Activated CD4-positive, alpha-beta T cell treated with anti-CD3 and anti-CD28 coated beads, Interleukin-2, amount 10 ng/mL, durations not matched to agents 7 days and 5 days (primary cell): Measurements from ENCODE around the gene SLAMF9. TPM values are rescaled to one million over a fixed set of nuclear protein-coding genes. Genes with fewer than 3 reads are reported as not detected.

Source experiments
- CTCF ChIA-PET: fragments of 350-600 bp; sonication (Branson Sonifier 250); formaldehyde crosslinking; loops from one replicate; lab custom pipeline; 2021; ENCODE audit warnings: antibody characterized with exemption; lab: Charles Lee
- POLR2A ChIA-PET: fragments of 350-600 bp; sonication (Branson Sonifier 250); formaldehyde crosslinking; loops from one replicate; lab custom pipeline; 2021; ENCODE audit warnings: antibody characterized with exemption; lab: Charles Lee
- DNase-seq: peaks from one replicate; pipeline ENCODE4 v3.0.0-alpha.2; 2020
- H3K27ac Mint-ChIP-seq: one replicate; pipeline ENCODE4 v1.8.0; 2021; ENCODE audit warnings: mild to moderate bottlenecking, moderate library complexity, mixed read lengths
- H3K27me3 Mint-ChIP-seq: one replicate; pipeline ENCODE4 v1.8.0; 2021; ENCODE audit warnings: mixed read lengths
- H3K36me3 Mint-ChIP-seq: one replicate; pipeline ENCODE4 v1.8.0; 2021; ENCODE audit warnings: low read depth, mixed read lengths
- H3K4me1 Mint-ChIP-seq: one replicate; pipeline ENCODE4 v1.8.0; 2021; ENCODE audit warnings: mixed read lengths
- H3K4me3 Mint-ChIP-seq: one replicate; pipeline ENCODE4 v1.8.0; 2021; ENCODE audit warnings: mild to moderate bottlenecking, moderate library complexity, mixed read lengths
- H3K9me3 Mint-ChIP-seq: one replicate; pipeline ENCODE4 v1.8.0; 2021; ENCODE audit warnings: mixed read lengths
- total RNA-seq, 2 experiments: library from RNA; stranded (reverse); gene quantifications; one replicate each; pipeline ENCODE4 v1.2.3, GENCODE V29; 2021

Gene SLAMF9
- total RNA-seq, 2 experiments from 2014 or later, result not detected

- Mint-ChIP-seq H3K27ac (no peak overlapping the region), H3K36me3 (no peaks in the 10 kb centered on the region), H3K4me1 (peaks cover 24% of the 10 kb centered on the region), H3K9me3 (no peaks in the 10 kb centered on the region), H3K27me3 (peaks cover 16% of the 10 kb centered on the region), H3K4me3 (no peak overlapping the region)
- CTCF ChIA-PET, result interaction anchor here (0.7 to 4.7 kb wide), 6 partner anchors 10 to 112 kb away, joined by 3 to 32 read pairs (median 4); partner anchors contain the start of genes IGSF9 and TAGLN2
- POLR2A ChIA-PET, result no interaction called here
- no peak for DNase-seq
These were observed 18.7 kb downstream of the SLAMF9 start for GRCh38 chr1:159935305-159935704.

DNA sequence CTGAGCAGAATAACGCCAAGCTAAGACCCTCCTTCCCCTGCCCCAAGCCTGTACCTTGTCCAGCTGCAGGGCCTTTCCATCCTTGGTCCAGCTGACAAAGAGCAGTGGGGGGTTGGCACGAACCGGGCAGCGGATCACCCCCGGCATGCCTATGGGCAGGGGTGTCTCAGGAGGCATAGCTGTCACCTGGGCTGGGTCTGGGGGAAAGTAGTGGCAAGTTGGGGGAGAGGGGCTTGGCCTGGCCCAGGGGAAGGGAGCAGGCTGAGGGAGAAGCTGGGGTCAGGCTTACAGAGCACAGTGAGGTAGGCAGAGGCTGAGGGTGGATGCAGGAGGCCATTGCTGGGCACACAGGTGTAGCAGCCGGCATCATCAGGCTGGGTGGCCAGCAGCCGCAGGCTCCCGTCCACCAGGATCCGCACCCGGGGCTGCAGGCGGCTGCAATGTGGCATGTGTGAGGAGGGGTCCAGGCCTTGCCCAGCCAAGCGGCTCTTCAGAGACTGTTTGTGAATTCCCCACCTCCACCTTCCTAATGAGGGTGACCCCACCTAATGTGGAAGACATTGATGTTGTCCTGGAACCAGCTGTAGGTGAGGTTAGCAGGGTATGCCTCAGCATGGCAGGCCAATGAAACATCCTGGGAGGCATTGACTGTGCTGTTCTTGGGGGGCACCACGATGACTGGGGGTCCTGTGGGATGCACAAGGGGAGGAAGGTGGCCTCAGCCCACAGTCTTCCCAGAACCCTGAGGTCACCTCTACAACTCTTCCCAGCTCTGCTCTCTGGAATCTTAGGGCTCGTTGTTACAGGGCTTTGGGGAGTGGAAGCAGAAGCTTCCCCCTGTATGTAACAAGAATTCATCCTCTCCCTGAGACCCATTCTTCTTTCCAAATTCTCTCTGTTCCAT is 19.6 kb downstream of the SLAMF9 start:
- Mint-ChIP-seq H3K27me3 (peaks cover 13% of the 10 kb centered on the region), H3K27ac (no peak overlapping the region), H3K9me3 (no peaks in the 10 kb centered on the region), H3K4me1 (peaks cover 24% of the 10 kb centered on the region), H3K36me3 (no peaks in the 10 kb centered on the region), H3K4me3 (no peak overlapping the region)
- ChIA-PET CTCF (interaction anchor here (0.7 to 4.7 kb wide), 6 partner anchors 9 to 151 kb away, joined by 3 to 32 read pairs (median 4); partner anchors contain the start of genes IGSF9 and TAGLN2), POLR2A (no interaction called here)
- no peak for DNase-seq

DNA sequence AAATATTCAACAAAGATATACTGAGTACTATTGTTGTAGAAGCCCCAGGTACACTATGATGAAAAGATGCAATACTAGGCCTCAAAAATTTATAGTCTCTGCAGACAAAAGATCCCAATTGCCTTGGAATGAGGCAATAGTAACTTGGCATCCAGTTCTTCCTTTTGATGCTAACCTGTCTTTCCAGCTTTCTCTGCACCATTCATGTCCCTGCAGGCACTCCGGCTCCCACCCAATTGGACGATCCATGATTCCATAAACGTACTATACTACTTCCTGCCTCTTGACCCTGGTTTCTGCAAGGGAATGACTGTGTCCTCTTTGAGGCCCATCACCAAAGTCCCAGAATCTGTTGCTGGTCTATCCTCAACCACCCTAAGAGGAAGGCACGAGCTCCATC is 20.7 kb downstream of the SLAMF9 start:
- Mint-ChIP-seq H3K27ac (no peak overlapping the region), H3K9me3 (no peaks in the 10 kb centered on the region), H3K4me3 (no peak overlapping the region), H3K27me3 (peaks cover 7% of the 10 kb centered on the region), H3K4me1 (peaks cover 18% of the 10 kb centered on the region), H3K36me3 (no peaks in the 10 kb centered on the region)
- CTCF ChIA-PET, result interaction anchor here (4.7 kb wide), 1 partner anchor 73 kb away, joined by 32 read pairs; no protein-coding TSS in a partner anchor
- no peak for DNase-seq
- POLR2A ChIA-PET, result no interaction called here

DNA sequence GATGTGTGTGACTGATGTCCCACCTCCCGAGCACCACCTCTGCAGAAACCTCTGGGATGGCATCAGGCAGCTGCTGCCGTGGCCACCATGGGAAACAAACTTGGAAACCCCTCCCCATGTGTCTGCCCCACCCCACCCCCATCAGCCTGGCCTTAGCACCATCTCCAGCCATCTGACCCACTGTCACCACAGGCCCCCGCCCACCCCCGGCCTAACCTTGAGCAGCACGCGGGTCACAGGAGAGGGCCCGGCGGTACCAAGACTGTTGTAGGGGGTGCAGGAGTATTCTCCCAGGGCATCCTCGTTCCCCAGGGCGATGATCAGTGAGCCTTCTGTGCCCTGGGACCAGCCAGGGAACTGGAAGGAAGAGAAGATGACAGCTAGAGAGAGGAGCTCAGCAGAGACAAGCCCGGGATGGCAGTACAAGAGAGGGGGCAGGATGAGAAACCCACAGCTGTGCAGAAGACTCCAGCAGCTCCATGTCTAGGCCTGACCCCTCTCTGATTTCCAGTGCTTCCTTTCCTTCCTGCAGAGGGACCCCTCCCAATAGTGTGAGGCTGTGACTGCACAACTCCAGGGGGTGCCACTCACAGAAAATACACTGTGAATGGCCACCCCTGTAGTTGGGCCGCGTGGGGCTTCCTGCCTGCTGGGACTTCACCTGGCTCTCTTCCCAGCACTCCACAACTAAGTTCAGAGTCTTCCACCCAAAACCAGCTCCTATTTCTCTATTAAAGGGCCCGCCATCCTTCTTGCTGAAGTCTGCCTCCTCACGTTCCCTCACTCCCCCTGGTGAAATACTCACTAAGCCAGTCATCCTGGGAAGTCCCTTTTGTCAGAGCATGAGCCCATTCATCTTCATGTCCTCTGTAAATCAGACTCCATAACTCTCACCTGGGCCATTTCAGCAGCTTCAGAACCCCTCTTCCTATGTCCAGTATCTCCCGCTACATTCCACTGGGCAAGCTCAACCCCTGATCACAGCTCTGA is 21.4 kb downstream of the SLAMF9 start:
- CTCF ChIA-PET, result interaction anchor here (4.7 kb wide), 1 partner anchor 74 kb away, joined by 32 read pairs; no protein-coding TSS in a partner anchor
- no peak overlapping the region for H3K4me3 Mint-ChIP-seq
- POLR2A ChIA-PET, result no interaction called here
- H3K36me3 Mint-ChIP-seq, result no peaks in the 10 kb centered on the region
- no peak for DNase-seq
- no peak overlapping the region for H3K27ac Mint-ChIP-seq
- H3K4me1 Mint-ChIP-seq, result peaks cover 10% of the 10 kb centered on the region
- H3K27me3 Mint-ChIP-seq, result peaks cover 4% of the 10 kb centered on the region
- no peaks in the 10 kb centered on the region for H3K9me3 Mint-ChIP-seq

DNA sequence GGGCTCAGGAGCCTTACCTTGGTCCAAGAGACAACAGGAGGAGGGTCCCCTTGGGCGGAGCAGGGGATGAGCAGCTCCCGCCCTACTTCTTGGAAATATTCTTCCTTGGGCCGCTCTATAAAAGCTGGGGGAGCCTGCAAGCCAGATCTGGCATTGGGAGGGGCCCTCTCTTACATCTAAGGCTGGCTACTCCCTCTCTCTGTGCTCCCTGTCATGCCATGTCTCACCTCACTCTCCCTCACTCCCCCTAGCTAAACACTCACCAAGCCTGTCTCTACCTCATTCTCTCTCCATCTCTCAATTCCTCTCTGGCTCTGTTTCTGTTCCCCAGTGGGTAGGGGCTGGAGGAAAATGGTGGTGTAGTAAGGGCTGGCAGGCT is 22.3 kb downstream of the SLAMF9 start:
- no peaks in the 10 kb centered on the region for H3K9me3 Mint-ChIP-seq
- POLR2A ChIA-PET, result no interaction called here
- H3K27me3 Mint-ChIP-seq, result peaks cover 4% of the 10 kb centered on the region
- H3K36me3 Mint-ChIP-seq, result no peaks in the 10 kb centered on the region
- no peak overlapping the region for H3K4me3 Mint-ChIP-seq
- DNase-seq, result no peak
- peaks cover 4% of the 10 kb centered on the region for H3K4me1 Mint-ChIP-seq
- no peak overlapping the region for H3K27ac Mint-ChIP-seq
- CTCF ChIA-PET, result interaction anchor here (4.7 kb wide), 1 partner anchor 74 kb away, joined by 32 read pairs; no protein-coding TSS in a partner anchor

DNA sequence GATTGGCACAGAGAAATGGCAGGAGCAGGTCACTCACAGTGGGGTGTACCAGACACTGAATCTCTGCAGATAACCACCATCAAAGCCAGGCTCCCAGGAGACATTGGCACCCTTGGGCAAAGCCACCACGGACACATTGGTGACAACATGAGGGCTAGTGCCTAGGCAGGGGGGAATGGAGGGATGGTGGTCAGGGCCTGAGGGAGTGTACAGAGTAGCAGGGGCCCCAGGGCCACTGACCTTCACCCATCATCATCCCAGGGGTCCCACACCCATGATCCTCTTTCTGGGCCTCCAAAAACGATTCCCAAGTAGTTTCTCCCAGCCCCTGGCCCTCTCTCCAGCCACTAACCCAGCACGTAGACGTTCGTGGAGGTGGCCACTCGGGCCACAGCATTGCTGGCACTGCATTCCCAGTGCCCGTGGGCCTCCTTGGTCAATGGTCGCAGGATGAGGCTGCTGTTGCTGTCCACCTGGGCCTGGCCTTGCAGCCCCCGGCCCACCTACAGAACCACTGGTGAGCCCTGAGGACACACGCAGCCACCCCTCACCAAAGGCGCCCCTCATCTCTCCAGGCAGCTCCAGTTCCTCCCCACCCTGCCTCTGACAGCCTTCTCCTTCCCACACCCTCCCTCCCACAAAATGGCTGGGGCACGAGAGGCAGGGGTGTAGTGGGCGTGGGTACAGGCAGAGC is 22.8 kb downstream of the SLAMF9 start:
- ChIA-PET CTCF (interaction anchor here (1.5 to 4.7 kb wide), 2 partner anchors 75 to 76 kb away, joined by 5 to 32 read pairs; no protein-coding TSS in a partner anchor), POLR2A (no interaction called here)
- Mint-ChIP-seq H3K27me3 (peaks cover 4% of the 10 kb centered on the region), H3K4me3 (no peak overlapping the region), H3K4me1 (peaks cover 4% of the 10 kb centered on the region), H3K36me3 (no peaks in the 10 kb centered on the region), H3K27ac (no peak overlapping the region), H3K9me3 (no peaks in the 10 kb centered on the region)
- DNase-seq, result no peak

DNA sequence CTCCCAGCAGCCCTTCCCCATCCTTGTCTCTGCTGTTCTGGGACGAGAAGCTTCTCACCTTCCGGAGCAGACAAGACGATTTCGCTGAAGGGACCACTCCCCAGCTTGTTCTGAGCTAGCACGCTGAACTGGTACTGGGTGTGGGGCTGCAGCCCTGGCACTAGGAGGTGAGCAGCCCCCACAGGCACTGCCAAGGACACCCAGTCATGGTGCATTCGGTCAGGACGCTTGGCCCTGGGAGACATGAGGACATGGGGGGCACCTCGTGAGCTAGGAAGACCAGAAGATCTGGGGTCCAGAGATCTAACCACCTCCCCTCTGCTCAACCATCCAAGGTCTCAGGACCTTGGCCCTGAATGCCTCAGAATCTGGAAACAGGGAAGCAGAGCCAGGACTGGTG is 23.4 kb downstream of the SLAMF9 start:
- Mint-ChIP-seq H3K36me3 (no peaks in the 10 kb centered on the region), H3K4me1 (peaks cover 10% of the 10 kb centered on the region), H3K9me3 (no peaks in the 10 kb centered on the region), H3K4me3 (no peak overlapping the region), H3K27ac (no peak overlapping the region), H3K27me3 (peaks cover 4% of the 10 kb centered on the region)
- no peak for DNase-seq
- ChIA-PET POLR2A (no interaction called here), CTCF (interaction anchor here (1.5 kb wide), 1 partner anchor 76 kb away, joined by 5 read pairs; no protein-coding TSS in a partner anchor)

GRCh38 chr1:159930216-159930615 is 23.8 kb downstream of the SLAMF9 start:
- CTCF ChIA-PET, result interaction anchor here (1.5 kb wide), 1 partner anchor 77 kb away, joined by 5 read pairs; no protein-coding TSS in a partner anchor

GRCh38 chr1:159929155-159930051 is 24.6 kb downstream of the SLAMF9 start:
- Mint-ChIP-seq H3K27me3 (no peaks in the 10 kb centered on the region), H3K27ac (no peak overlapping the region), H3K4me3 (no peak overlapping the region), H3K9me3 (no peaks in the 10 kb centered on the region), H3K4me1 (peaks cover 13% of the 10 kb centered on the region), H3K36me3 (peaks cover 2% of the 10 kb centered on the region)
- ChIA-PET POLR2A (no interaction called here), CTCF (interaction anchor here (1.5 kb wide), 1 partner anchor 78 kb away, joined by 5 read pairs; no protein-coding TSS in a partner anchor)
- DNase-seq, result no peak

More at GRCh38 chr1:159930216-159930615, 23.8 kb downstream of the SLAMF9 start:
- Mint-ChIP-seq H3K27me3 (peaks cover 4% of the 10 kb centered on the region), H3K4me3 (no peak overlapping the region), H3K36me3 (peaks cover 2% of the 10 kb centered on the region), H3K4me1 (peaks cover 13% of the 10 kb centered on the region), H3K27ac (no peak overlapping the region), H3K9me3 (no peaks in the 10 kb centered on the region)
- POLR2A ChIA-PET, result no interaction called here
- no peak for DNase-seq

DNA sequence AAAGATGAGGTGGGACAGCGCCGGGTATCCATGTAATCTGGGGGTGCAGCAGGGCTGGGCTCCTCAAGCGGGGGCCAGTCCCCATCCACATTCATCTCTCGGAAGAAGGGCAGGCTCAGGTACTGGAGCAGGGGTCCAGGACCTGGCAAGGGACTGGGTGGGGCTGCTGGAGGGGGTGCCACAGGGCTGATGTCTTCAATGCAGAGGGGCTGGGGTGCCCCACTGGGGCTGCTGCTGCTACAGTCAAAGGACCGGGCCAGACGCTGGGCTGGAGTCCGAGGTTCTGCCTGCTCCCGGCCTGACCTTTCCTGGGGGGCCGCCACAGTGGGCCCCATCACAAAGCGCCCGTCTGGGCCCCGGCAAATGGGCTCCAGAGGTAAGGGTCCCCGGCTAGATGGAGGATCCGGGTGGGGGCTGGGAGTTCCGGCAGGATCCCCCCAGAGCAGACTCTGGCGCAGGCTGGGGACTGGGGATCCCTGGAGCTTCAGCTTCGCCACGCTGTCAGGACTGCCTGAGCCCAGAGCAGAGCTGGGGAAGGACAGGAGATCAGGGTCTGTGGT is 25.5 kb downstream of the SLAMF9 start:
- CTCF ChIA-PET, result no interaction called here
- Mint-ChIP-seq H3K27ac (no peak overlapping the region), H3K4me3 (no peak overlapping the region), H3K36me3 (peaks cover 7% of the 10 kb centered on the region), H3K27me3 (no peaks in the 10 kb centered on the region), H3K4me1 (peaks cover 13% of the 10 kb centered on the region), H3K9me3 (no peaks in the 10 kb centered on the region)
- no peak for DNase-seq
- POLR2A ChIA-PET, result no interaction called here
